Subcutaneous adipose tissue (tissue), 4 donors: ENCODE measurements around the gene CAMKMT. TPM values are rescaled to one million over a fixed set of nuclear protein-coding genes. Genes with fewer than 3 reads are reported as not detected.

Experiments
- total RNA-seq, 4 donors: library from RNA; depleted of rRNA; stranded (reverse); fragments of >200 nt; gene quantifications; one replicate each; pipeline ENCODE4 v1.1.0, GENCODE V29; 2016
- TF ChIP-seq, protein P1 (sequence below): fragments of 450-650 bp; IDR thresholded peaks from one replicate; pipeline ENCODE4 v1.5.1; 2016; ENCODE audit warnings: low read depth, mild to moderate bottlenecking, control low read depth, antibody characterized with exemption, moderate library complexity

The CAMKMT gene
- total RNA-seq, 4 donors from 2014 or later: 7.7 to 14.0 (median 10.3) TPM

DNA sequence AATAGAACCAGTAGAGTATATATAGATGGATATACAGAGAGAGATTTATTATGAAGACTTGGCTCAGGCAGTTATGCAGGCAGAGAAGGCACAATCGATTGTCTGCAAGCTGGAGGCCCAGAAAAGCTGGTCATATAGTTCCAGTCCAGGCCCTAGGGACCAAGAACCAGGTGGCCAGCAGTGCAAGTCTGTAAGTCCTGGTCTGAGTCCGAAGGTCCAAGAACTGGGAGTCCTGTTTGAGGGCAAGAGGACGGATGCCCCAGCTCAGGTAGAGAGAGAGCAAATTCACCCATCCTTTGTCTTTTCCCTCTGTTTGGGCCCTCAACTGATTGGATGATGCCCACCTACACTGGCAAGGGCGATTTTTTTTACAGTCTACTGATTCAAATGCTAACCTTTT, 164.6 kb downstream of the CAMKMT start:
- TF ChIP-seq, protein P1, sequence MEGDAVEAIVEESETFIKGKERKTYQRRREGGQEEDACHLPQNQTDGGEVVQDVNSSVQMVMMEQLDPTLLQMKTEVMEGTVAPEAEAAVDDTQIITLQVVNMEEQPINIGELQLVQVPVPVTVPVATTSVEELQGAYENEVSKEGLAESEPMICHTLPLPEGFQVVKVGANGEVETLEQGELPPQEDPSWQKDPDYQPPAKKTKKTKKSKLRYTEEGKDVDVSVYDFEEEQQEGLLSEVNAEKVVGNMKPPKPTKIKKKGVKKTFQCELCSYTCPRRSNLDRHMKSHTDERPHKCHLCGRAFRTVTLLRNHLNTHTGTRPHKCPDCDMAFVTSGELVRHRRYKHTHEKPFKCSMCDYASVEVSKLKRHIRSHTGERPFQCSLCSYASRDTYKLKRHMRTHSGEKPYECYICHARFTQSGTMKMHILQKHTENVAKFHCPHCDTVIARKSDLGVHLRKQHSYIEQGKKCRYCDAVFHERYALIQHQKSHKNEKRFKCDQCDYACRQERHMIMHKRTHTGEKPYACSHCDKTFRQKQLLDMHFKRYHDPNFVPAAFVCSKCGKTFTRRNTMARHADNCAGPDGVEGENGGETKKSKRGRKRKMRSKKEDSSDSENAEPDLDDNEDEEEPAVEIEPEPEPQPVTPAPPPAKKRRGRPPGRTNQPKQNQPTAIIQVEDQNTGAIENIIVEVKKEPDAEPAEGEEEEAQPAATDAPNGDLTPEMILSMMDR: no peak

DNA sequence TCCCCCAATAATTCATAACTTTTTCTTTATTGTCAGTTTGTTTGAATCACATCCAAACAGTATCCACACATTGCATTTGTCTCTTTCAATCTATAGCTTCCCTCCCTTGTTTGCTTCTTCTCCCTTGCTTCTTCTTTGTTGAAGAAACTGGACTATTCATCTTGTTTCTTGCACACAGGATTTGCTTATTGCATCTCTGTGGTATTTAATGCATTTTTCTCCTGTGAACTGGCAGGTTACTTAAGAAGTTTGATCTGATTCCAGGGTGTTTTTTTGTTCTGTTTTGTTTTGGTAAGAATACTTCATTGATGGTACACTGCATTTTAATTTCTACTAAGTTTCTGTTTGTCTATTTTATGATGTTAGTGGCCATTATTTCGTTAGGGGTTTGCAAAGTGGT, 166.8 kb downstream of the CAMKMT start:
- TF ChIP-seq, protein P1: no peak

DNA sequence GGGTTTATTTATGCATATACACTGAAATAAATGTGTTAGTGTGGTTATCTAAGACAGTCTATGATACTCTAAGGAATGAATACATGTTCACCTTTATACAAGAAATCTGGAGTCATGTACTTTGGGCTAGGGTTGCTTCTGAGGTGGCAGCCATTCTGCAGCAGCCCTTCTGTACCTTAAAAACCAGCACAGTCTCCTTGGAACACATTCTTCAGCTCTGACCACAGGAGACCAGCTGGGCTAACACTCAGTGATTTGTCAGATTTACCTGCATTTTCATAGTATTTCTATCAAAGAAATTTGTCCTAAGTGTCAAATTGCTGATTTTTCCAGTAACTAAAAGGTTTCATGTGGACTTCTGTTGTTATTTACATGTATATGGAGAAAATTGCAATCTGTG, 167.7 kb downstream of the CAMKMT start:
- TF ChIP-seq, protein P1: no peak

DNA sequence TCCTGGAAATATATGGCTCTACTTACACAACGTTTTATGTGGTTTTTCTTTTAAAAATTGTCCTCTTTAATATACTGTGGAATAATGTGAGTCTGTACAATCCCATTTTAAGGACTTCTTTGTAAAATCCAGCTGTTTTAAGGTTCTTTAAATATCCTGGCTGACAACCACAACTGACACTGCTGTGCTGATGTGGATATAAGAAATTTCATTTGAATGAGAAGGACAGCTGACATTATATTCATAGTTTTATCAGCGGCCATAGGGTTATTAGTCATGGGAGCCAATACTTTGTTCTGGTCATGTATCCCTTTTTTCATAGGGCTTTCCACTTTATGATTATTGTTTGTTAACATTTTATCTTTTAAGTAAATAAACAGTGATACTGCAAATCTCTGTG, 169.5 kb downstream of the CAMKMT start:
- TF ChIP-seq, protein P1: no peak

DNA sequence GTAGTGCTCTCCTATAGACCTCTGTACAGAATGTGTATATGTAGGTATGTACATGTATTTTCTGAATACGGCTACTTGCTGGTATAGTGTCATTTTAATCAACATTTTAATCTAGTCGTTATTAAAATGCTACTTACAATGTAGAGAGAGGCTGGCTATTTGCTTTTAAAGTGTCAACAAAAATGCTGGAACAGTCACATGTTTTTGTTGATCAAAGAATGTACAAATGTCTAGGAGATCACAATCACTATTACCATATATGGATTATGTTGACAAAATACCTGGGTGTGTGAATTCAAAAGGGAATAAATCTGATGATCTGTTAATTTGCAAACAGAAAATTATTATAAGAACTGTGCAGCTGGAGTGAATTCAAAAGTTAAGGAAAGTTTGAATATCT, 170.3 kb downstream of the CAMKMT start:
- TF ChIP-seq, protein P1: no peak

DNA sequence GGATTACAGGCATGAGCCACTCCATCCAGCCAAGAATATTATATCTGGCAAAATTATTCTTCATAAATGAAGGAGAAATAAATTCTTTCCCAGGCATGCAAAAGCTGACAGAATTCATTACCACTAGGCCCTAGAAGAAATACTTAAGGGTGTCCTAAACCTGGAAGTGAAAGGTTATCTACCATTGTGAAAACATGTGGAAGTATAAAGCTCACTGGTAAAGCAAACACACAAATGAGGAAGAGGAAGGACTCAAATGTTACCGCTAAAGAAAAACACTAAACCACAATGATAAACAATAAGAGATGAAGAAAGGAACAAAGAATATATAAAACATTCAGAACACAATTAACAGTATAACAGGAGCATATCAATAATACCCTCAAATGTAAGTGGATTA, 171.8 kb downstream of the CAMKMT start:
- TF ChIP-seq, protein P1: no peak

DNA sequence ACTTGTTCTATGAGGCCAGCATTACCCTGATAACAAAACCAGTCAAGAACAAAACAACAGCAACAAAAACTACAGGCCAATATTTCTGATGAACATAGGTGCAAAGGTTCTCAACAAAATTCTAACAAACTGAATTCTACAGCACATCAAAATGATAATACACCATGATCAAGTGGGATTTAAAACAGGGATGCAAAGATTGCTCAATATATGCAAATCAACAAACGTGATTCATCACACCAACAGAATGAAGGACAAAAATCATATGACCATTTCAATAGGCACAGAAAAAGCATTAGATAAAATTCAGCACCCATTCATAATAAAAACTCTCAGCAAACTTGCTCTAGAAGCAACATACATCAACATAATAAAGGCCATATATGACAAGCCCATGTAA, 173.6 kb downstream of the CAMKMT start:
- TF ChIP-seq, protein P1: no peak
